CMK (cell line): ENCODE data around the gene ASIP.
"Not testable (repeated sequence)": the region's sequence is repeated elsewhere in the genome, so short reads cannot be mapped to it uniquely, and the experiment has no call there.

Experiments used
- DNase-seq: peaks from one replicate; pipeline ENCODE4 v3.0.0-alpha.2; 2010; ENCODE audit warnings: low read depth

The ASIP gene

DNA sequence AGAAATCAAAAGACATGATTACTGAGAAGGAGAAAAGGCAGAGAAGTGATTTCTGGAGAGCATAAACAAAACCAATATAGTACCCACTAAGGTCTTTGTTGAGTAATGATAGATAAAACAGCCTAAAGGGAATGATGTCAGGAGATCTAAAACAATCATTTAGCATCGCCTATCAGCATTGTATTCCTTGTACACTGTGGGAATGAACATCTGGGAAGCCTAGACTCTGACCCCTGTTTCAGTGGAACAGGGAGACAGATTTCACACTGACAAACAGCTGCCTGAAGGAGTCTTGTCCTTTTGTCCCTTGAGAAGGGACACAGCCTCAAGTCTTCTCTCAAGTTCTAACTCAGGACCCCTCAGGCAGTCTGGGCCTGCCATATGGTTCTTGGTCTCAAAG, 1.7 kb downstream of the ASIP start:
- no peak for DNase-seq

DNA sequence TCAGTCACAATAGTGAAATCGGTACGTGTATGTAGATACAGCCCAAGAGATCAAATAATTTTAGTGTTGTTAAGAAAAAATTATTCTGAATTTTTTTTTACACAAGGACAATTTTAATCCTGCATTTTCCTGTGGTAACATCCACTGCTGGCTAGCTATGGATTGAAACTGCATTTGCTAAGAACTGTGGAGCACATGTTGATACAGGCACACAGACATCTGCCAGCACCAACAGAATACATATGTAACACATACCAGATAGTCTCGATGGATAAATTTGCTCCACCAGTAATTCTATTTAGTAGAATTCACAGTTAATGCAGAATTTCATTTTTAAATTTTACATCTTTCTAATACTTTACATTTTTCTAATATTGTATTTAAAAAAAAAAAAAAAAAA, 2.2 kb downstream of the ASIP start:
- no peak for DNase-seq

DNA sequence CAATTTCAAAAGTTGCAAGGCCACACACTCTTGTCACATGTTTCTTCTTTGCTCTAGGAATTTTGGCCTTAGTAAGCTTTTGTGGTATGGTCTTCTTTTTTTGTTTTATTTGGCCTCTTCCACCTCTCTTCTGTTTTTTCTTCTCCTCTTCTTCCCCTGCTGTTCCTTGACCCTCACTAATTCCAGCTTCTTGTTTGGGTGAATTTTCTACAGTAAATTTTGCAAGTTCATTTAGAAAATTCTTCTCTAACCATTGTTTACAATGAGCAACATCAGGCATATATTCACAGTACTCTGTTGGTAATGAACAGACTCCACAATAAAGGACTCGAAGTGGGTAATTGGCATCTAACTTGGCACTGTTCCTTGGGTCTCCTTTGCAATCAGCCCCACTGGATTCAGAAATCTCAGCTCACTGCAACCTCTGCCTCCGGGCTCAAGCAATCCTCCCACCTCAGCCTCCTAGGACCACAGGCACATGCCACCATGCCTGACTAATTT, 5.0 kb downstream of the ASIP start:
- no peak for DNase-seq

DNA sequence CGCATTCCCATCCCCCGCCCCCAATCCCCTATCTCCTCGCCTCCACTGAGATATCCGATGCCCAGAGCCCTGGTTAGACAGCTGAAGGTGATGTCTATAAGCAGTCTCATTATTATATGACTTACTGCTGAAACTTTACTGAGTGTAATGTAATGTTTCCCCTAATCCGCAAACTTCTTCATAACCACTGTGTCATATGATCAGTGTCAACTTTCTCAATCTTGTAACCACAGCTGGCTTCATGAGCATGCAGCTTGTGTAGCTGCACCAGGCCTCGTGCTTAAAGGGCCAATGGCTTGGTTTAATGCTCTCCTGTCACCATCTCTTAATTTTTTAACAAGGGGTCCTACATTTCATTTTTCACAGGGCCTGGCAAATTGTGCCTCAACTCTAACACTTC, 8.1 kb downstream of the ASIP start:
- DNase-seq = no peak

DNA sequence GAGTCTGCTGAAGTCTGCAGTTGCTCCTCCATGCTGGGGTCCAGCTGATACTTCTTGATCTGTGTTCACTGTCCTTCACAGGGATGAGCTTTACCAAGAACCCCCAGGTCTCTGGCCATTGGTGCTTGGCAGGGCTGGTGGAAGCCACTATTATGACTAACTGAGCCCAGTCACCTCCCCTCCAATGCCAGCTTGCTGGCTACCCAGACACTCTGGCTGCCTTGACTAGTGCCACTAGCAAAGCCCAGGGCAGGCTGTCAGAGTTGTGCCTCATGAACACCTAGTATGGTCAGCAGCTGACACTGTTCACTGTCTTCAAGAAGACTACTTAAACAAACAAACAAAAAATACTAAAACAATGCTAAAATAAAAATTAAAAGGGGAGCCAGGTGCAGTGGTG, 8.8 kb downstream of the ASIP start:
- no peak for DNase-seq

DNA sequence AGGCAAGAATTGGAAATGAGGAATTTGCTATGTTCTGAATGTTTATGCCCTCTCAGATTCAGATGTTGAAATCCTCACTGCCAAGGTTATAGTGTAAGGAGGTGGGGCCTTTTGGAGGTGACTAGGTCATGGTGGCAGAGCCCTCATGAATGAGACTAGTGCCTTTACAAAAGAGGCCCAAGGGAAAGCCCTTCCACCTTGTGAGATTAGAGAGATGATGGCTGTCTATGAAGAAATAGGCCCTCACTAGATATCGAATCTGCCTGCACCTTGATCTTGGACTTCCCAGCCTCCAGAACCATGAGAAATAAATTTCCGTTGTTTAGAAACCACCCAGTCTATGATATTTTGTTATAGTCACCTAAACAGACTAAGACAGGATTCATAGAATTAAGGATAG, 10.4 kb downstream of the ASIP start:
- DNase-seq = no peak

DNA sequence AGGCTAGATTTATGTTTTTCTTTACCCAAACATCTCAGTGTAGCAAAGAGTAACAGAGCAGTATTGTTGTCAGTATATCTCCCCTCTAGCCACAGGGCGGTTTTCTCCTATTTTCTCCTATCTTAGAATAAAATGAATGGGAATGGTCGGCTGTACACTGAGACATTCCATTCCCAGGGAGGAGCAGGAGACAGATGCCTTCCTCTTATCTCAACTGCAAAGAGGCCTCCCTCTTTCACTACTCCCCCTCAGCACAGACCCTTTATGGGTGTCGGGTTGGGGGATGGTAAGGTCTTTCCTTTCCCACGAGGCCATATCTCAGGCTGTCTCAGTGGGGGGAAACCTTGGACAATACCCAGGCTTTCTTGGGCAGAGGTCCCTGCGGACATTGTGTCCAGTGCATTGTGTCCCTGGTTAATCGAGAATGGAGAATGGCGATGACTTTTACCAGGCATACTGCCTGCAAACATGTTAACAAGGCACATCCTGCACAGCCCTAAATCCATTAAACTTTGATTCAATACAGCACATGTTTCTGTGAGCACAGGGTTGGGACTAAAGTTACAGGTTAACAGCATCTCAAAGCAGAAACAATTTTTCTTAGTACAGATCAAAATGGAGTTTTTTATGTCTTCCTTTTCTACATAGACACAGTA, 11.3 kb downstream of the ASIP start:
- not testable (repeated sequence) for DNase-seq

DNA sequence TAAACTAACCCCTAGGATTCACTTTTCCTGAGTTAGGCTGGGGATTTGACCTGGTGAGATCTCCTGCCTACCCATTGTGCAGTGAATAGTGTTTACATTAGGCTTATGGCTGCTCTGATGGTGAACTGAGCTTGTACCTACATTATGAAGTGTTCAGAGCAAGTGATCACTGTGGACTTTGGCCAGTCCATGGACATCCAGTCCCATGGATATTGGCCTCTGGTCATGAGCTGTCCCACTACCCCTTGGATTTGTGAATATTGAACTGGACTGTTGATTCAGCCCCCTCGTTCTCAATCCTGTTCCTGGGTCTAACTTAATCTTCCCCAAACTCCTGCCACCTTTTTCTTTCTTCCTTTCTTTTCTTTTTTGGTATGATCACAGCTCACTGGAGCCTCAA, 13.8 kb downstream of the ASIP start:
- no peak for DNase-seq

DNA sequence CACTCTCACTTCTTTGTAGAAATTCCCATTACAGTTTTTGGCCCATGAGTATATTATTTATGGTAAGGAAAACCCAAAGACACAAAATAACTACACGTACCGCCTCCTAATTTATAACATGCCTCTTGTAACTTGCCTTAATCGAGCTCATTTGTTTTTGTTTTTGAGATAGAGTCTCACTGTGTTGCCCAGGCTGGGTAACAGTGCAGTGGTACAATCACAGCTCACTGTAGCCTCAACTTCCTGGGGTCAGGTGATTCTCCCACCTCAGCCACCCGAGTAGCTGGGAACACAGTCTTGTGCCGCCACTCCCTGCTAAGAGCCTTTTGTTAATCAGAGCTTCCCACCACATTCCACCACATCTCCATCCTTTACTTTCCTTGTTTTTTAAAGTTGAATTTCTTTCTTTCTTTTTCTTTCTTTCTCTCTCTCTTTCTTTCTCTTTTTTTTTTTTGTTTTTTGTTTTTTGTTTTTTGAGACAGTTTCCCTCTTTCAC, 15.5 kb downstream of the ASIP start:
- no peak for DNase-seq

DNA sequence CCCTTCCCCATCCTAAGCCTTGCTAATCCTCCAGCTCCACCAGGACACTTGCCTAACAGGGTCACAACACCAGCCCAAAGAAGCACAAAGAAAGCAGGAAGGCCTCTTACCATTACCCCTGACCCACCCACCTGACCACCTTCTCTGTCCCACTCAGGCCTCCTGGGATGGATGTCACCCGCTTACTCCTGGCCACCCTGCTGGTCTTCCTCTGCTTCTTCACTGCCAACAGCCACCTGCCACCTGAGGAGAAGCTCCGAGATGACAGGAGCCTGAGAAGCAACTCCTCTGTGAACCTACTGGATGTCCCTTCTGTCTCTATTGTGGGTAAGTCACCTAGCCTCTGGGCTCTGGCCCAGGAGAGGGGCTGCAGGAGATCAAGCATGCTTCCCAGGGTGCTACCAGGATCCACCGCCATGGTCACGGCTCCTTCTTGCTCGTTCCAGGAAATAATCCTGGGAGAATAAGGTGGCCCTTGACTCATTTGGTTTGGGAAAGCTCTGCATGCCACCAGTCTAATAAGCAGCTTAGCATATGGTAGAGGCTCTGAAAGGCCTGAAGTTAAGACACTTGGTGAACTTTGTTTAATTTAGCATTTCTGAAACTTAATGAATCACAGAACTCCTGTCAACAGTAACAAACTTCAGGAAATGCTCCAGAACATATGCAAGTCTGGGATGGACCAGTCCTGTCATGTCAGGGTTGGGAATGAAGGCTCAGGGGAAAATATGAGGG, 19.2 kb downstream of the ASIP start:
- DNase-seq = no peak

DNA sequence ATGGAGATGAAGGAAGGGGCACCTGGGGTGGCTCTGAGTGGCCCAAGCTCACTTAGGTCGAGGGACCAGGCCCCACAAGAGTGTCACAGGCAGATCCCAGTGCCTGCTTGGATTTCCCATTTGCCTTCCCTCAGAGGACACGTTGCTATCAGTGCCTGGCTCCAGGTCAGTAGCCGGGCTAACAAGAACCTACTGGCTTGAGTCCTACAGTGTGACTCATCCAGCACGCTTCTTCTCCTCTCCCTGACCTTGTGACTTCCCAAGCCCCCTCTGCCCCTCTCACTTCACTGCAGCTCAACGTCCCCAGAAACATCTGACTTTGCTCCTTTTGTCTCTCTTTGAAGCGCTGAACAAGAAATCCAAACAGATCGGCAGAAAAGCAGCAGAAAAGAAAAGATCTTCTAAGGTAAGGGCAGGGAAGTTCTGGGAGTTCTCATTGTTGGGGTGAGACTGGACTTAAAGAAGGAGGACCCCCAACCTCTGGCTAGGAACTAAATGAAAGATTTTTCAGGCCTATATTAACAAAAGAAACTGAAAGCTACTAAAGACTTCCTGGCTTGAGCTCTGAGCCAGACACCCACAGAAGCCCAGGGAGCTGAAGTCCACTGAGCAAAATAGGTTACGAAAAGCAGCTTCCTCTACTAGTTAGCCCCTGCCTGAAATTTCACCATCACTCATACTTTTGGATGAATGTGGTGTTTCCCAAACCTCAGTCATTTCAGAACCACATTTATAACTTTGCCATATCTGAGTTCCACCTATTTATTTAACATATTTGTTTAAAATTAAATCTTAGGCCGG, 21.5 kb downstream of the ASIP start:
- no peak for DNase-seq

DNA sequence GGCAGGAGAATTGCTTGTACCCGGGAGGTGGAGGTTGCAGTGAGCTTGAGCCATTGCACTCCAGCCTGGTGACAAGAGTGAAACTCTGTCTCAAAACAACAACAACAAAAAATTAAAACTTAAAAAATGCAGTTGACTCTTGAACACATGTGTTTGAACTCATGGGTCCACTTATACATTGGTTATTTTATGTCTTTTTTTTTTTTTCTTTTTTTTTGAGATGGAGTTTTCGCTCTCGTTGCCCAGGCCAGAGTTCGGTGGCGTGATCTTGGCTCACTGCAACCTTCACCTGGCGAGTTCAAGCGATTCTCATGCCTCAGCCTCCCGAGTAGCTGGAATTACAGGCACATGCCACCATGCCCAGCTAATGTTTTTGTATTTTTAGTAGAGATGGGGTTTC, 22.2 kb downstream of the ASIP start:
- not testable (repeated sequence) for DNase-seq

DNA sequence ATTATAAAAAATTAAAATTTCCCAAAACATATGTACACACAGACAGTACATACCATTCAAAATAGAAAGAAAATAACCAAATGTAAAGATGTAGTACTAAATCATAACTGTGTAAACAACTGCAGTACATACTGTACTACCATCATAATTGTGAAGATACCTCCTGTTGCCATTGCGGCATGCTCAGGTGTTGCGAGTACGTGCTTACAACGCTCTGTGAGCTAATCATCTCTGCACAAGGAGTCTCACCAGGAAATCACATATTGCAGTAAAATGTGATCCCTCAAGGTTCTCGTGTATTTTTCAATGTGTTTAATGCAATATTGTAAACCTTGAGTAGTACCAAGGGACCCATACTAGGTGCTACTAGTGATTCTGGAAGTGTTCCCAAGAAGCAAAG, 22.9 kb downstream of the ASIP start:
- no peak for DNase-seq

DNA sequence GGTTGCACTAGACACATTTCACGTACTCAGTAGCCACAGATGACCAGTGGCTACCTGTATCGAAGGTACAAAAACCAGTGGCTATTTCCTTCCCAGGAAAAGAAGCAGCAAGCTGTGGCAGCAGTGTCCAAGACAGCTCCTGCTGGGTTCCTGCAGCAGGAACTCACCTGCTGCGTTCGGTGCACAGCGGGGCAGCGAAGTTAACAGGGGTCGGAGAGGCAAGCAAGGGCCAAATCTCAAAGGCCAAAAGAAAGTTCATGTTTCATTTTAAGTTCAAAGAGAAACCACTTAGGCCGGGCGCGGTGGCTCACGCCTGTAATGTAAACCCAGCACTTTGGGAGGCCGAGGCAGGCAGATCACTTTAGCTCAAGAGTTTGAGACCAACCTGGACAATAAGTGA, 26.9 kb downstream of the ASIP start:
- DNase-seq = no peak

DNA sequence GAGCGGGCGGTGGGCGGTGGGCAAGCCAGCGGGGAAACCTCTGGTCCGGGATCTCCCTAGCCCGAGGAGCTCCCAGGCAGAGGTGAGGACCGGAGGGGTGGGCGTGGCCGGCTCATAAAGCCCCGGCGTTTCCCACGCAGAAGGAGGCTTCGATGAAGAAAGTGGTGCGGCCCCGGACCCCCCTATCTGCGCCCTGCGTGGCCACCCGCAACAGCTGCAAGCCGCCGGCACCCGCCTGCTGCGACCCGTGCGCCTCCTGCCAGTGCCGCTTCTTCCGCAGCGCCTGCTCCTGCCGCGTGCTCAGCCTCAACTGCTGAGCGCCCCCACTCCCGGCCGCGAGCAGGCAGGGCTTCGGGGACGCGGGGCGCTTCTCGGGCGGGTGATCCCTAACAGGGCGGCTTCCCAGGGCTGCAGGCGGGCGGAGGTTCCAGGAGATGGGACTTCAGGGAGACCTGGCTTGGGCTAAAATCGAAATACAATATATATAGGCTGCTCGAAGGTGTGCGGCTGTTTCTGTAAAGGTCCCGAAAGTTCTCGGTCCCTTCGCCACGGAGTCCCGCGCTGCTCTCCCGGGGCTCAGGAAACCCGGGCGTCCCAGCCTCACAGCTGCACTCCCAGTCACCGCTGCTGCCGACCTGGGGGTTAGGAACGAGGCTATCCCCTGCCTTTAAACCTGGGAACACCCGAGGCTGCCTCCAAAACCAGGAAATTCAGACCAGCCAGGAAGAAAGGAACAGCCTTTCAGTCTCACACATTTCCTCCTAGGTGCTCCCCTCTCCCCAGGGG, 27.8 kb downstream of the ASIP start:
- DNase-seq = no peak

DNA sequence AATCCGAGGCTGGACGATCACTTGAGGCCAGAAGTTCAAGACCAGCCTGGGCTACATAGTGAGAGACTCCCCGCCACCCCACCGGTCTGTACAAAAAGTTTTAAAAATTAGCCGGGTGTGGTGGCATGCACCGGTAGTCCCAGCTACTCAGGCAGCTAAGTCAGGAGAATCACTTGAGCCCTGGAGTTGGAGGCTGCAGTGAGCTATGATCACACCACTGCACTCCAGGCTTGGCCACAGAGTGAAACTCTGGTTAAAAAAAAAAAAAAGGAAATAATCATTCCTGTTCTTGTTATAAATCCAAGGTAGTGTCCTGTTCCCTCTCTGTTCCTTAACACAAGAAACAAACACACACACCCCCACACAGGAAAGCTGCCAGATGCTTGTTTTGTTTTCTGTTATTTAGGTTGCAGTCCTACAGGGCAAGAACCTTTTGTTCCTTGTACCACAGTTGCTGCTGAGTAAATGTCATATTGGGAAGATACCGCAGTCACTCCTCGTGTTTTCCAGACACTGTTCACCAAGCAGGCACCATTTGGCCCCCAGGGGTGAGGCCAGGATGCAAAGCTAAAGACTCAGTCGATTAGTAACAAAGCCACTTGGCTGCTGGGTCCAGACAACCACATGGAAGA, 28.9 kb downstream of the ASIP start:
- DNase-seq = no peak

DNA sequence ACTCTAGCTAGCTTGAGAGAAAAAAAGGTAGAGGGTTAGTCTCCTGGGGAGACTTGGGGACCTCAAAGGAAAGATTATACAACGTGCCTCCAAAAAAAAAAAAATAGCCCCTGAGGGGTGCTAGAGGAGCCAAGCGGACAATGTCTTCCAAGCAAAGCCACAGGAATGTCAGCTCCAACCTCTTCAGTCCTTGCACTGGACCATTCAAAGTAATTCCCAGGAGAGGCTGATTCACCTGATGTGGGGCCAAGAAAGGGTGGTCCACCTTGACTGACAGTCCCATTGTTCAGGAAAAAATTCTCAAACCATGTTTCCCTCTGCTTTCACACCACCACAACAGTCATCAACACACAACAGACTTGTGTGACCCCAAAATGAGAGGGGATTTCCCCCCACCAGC, 30.7 kb downstream of the ASIP start:
- DNase-seq = no peak

DNA sequence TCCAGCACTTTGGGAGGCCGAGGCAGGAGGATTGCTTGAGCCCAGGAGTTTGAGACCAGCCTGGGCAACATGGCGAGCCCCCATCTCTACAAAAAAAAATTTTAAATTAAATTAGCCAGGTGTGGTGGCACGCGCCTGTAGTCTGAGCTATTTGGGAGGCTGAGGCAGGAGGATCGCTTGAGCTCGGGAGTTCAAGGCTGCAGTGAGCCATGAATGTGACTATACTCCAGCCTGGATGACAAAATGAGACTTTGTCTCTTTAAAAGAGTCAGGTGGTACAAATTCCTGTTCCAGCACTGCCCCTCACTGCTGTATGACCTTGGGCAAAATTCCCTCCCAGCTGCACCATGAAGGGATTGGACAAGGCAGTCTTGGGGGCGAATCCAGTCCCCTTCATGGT, 33.5 kb downstream of the ASIP start:
- no peak for DNase-seq

DNA sequence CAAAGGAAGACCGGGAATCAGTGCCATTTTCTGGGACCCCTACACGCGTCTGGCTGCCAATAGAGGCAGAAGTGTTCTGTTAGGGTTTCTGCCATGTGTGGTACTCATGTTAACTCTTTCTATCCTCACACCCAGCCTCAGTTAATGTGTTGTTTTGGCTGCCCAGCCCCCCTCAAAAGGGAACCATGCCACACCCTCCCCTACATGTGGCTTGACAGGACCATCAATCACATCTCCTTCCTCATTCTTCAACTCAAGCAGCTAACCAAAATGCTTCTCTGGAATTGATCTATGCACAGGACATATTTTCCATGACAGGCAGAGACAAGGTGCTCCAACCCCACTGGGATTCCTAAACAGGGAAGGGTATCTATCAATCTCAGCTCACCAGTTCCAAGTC, 40.0 kb downstream of the ASIP start:
- no peak for DNase-seq

DNA sequence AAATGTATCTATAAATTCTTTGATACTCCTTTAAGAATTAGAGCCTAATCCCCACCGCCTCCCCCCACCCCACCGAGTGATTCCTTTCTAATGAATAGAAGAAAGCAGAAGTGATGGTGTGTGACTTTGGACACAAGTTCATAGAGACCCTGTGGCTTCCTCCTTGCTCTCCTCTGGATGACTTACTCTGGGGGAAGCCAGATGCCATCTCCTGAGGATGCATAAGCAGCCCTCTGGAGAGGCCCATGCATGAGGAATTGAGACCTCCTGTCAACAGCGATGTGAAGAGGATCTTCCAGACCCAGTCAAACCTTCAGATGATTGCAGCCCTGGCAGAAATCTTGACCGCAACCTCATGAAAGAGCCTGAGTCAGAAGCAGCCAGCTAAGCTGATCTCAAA, 40.8 kb downstream of the ASIP start:
- no peak for DNase-seq

DNA sequence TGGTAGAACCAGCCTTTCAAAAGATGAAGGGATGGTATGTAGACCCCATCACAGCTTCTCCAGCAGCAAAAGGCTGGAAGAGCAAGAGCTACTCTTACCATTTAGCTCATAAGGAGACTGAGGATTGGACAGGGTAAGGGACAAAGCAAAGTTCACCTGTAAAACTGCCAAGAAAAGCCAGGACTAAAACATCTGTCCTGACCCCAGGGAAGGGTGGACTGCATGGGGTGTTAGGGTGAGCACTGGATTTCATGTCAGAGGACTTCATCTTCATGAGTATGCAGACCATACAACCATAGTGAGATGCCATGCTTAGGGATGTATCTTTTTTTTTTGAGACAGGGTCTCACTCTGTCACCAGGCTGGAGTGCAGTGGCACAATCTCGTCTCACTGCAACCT, 42.6 kb downstream of the ASIP start:
- DNase-seq = no peak

DNA sequence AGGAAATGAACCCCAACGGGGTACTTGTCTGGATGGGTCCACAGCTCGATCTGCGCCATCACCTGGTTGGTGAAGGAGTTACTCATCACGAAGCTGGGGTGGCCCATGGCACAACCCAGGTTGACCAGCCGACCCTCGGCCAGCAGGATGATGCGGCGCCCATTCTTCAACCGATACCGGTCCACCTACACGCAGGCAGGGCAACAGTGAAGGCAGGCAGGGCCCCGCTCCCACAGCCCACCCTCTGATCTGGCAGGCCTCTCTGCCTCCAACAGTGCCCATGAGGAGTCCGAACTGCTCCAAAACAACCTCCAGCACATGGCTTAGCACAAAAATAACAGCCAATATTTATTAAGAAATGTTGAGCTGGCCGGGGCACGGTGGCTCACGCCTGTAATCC, 44.2 kb downstream of the ASIP start:
- no peak for DNase-seq
